GM21717 (cell line): ENCODE results near the gene OSBPL8.
"Not testable (repeated sequence)": the region's sequence is repeated elsewhere in the genome, so short reads cannot be mapped to it uniquely, and the experiment has no call there.

Experiments used
- ATAC-seq: cut with Tn5 transposase; IDR thresholded peaks from one replicate; pipeline ENCODE4 v1.9.1; 2021; ENCODE audit warnings: mild to moderate bottlenecking, moderate library complexity; ENCODE audit not compliant: unreplicated experiment

Gene OSBPL8

DNA sequence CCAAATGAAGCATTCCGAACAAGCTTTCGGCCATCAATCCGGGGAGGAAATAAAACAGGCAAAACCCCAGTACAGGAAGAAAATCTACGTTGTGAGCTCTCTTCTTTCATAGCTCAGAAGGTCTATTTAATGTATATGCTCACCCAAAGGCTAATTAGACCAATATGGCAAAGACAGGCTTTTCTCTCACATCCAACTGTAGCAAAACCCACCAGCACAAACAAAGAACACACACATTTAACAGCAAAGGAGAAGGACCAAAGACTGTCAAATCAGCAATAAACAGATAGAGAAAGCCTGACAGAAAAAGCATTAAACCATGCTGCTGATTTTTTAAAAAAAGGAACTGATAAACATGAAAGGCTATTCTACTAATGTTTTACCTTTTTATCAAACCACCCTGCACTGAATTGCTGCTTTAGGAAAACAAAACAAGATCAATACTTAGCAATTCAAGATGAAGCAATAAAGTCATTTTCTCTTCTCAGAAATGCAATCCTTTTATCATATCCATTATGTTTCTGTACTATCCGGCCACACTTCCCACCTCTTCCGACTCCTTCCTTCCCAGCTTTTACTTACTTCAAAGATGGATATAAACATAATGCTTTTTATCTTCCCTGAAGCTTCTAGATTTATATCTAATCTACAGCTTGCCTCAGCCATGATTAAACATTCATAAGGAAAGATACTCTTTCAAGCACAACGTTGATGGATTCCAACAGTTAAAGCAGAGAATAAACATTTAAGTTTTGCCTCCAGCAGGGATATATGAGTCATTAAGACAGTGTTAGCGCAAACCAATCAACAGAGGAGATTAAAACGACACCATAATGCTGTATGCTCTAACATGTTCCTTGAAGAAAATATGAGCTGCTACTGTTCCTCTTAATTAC lies 136.8 kb downstream of the OSBPL8 start:
- ATAC-seq = no peak

DNA sequence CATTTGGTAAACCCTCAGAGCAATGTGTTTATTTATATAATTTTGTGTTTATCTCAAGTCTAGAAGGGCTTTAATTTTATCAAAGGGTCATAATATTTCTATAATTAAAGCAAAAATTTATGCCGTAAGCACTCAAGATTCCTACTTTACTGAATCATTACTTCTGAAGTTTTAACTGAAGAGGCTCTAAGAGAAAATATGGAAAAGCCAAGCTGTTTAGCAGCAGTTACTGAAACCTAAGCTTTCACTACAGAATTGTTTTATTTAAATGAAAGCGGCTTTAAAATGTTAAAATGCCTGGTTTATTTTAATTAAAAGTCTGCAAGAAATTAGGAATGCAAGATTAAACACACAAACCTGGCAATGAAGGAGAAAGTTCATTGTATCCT lies 137.4 kb downstream of the OSBPL8 start:
- no peak for ATAC-seq

DNA sequence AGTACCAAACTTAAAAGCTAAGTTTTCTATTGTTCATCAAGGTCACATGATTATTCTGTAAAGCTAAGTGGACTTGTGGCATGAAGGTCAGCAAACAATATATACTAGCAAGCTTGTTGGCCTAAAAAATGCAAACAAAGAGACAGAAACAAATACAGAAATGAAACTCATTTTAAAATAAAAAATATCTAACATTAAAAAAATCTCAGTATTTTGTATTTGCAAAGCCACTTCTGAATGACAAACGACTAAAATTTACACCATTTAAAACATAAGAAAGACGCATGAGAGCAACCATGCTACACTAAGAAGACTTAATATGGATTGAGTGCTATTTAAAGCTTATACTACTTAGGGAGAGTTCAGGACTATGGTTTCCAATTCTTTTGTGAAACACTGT lies 138.5 kb downstream of the OSBPL8 start:
- ATAC-seq = no peak

DNA sequence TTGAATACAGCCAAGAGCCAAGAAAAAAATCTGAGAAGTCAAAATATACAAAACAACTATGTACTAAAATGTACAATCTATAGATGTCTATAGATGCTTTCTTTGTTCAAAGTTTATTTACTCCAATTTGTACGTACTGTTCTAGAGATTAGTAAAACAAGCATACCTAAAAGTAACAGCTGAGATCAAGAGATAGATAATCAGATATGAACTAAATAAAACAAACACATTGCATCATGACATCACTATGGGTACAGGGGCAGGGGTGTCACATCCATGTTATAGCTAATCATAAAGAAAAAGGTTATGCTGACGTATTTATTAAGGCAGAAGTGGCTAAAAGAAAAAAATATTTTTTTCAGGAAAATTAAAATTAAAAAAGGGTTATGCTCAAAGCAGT lies 139.3 kb downstream of the OSBPL8 start:
- no peak for ATAC-seq

DNA sequence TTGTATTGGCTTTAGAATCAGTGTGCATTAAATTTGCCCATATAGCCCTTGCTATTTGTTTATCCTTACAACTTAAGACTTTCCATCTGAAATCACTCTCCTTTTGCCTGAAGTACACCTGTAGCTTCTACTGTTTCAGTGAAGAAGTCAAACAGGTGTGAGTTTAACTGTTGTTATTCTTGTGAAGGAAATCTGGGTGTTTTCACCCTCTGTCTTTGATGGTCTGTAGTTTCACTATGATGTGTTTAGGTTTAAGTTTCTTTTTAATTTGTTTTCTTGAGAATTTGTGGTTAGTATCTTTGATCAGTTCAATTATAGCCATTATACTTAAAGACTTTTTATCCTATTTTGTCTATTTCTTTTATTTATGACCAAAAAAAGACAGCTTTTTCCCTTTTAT lies 142.5 kb downstream of the OSBPL8 start:
- ATAC-seq = no peak

DNA sequence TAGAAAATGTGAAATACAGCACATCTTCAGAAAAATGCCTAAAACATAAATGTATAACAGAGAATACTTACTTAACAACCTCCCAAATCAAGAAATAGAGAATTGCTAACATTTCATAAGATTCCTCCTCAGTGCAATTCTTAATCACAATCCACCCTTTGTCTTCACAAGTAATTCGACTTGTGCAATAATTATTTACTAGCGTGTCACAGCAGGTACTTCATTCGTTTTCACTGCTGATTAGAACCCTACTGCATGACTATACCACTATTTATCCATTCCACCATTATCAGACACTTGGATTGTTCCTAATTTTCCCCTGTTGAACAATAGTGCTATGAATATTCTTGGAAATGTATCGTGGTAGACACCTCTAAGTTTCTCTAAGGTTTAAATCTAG lies 146.4 kb downstream of the OSBPL8 start:
- ATAC-seq = no peak

DNA sequence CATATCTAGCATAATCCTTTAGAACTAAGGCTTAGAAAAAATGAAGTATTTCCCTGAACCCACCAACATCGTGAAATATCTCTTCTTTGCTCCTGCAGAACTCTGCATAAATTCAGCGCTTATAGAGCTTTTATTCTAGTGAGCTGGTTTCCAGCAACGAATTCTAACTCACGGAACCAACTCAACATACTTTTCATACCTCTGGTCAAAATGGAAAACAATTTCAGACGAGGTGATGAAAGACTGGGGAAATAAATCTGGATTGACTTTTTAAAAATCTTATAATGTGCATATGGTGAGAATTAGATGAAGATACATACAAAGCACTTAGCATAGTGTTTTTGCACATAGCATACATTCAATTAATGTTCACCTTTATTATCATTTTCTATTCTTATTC lies 148.8 kb downstream of the OSBPL8 start:
- ATAC-seq = no peak

DNA sequence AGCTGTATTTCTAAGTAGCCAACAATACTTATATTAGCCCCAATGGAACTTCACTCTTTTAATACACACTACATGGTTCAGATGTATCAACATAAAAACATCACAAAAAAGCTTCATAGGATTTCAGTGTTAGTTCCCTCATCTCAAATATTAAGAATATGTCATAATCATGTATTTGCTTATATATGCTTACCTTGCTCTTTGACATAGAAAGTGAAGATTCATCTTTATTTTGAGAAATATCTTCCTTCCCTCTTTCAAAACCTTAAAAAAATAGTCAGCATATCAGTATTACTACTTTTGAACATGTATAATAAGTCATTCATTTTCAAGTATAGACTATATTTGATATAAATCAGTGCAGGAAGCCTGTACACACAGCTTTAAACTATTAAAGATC lies 149.2 kb downstream of the OSBPL8 start:
- ATAC-seq = no peak

DNA sequence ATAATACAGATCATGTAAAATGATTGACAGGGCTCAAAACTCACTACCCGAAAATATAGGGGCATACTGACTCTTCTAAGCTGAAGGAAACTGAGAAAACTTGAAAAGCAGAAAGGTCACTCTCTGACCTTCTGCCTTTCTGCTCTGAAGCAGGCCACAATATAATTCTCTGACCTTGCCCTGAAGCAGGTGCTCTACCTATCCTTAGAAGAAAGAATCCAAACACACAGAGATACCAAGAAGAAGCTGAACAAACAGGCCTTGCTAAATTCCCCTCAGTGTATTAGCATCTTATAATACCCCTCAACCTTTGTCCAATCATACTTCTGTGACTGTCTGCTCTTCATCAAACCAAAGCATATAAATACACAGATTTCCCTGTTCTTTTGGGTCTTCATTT lies 150.5 kb downstream of the OSBPL8 start:
- ATAC-seq = no peak

DNA sequence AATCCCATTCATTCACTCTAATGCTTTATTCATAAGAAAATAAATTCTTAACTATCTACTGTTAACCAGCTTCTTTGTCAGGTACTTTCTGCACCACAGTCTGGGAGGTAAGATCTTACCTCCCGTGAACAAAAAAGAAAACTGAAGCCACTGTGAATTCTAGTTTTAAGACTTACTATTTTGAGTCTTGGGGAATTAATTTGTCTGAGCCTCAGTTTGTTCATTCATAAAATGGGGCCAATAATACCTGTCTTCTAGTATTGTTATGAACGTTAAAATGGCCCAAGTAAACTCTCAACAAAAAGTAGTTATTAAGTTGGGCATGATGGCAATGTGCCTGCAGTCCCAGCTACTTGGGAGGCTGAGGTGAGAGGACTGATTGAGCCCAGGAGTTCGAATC lies 151.9 kb downstream of the OSBPL8 start:
- no peak for ATAC-seq

DNA sequence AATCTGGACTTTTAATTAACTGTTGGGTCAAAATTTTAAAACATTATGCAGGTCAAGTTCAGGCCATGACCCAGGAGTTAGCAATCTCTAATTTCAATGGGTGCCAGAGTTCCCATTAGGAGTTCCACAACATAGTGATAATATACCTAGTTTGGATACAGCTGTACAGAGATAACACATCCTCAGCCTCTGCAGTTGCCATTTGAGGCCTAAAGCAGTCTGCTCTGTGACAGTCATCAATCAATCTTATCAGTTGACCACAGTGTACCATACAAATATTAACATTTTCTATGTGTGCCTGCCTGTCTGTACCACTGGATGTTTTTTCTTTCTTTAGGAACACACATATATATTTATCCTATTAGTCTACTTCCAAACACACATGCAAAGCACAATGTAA lies 157.3 kb downstream of the OSBPL8 start:
- ATAC-seq = no peak

DNA sequence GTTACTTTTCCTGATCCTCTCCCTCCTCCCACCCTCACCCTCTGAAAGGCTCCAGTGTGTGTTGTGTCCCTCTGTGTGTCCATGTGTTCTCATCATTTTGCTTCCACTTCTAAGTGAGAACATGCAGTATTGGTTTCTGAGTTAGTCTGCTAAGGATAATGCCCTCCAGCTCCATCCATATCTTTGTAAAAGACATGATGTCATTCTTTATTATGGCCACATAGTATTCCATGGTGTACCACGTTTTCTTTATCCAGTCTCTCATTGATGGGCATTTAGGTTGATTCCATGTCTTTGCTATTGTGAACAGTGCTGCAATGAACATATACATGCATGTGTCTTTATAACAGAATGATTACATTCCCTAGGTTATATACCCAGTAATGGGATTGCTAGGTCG lies 159.4 kb downstream of the OSBPL8 start:
- ATAC-seq = no peak

DNA sequence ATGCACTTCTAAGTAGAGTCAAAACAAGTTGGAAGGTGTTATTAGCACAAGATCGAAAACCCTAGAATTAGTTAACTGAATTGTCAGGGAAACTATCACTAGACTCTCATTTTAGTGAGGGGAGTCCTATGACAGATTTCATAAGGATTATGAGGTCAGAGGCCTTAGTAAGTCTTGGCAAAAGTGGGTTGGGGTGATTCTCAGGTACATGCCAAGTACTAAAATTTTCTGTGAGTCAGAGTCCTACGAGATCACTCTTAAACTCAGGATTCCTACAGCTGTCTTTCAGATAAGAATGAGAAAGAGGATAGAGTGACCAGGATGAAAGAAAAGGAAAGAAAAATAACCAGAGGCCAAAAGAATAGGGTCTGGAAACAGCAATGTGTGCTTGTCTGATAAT lies 160.5 kb downstream of the OSBPL8 start:
- no peak for ATAC-seq

DNA sequence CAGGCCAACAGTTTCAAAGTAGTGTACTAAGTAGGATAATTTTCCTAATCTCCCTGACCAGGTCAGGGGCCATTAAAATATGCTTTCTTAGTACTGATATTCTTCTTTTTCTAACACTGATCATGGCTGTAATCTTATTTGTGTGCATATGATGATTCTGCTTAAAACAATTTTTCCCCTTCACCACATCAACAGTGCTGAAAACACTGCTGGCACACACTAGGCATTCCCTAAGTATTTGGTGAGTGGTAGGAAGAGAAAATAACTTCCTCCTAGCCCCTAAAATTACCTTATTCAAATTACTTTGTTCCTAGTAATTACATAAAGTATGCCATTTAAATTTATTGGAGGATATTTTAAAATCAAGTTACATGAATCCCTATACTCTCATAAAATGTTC lies 161.5 kb downstream of the OSBPL8 start:
- no peak for ATAC-seq

DNA sequence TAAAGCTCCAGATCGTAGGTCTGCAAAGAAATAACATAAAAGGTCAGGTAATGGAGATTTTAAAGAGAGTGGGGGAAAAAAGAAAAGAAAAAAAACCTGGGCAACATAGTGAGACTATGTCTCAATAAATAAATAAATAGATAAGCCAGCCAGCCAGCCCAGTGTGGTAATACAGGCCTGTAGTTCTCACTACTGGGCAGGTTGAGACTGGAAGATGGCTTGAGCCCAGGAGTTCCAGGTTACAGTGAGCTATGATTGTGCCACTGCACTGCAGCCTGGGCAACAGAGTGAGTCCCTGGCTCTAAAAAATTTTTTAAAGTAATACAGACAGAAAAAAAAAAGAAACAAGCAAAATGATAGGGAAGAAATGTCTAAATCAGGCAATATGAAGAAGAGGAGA lies 168.1 kb downstream of the OSBPL8 start:
- ATAC-seq = no peak

DNA sequence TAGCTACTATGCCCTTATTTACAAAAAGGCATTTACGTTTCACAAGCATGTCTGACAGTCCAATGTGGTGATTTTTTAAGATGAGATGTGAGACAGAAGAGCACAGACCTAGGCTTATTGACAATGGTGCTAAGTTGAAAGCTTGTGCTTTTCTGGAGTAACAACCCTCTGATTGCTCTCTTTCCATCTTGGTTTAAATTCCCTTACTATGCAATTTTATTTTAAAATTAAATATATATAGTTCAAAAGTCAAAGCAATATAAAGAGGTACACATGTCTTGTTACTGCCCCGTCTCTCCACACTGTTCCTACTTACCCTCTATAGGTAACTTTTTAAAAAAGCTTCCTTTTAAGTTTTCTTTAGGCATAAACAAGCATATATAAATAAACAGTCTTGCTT lies 172.0 kb downstream of the OSBPL8 start:
- no peak for ATAC-seq

DNA sequence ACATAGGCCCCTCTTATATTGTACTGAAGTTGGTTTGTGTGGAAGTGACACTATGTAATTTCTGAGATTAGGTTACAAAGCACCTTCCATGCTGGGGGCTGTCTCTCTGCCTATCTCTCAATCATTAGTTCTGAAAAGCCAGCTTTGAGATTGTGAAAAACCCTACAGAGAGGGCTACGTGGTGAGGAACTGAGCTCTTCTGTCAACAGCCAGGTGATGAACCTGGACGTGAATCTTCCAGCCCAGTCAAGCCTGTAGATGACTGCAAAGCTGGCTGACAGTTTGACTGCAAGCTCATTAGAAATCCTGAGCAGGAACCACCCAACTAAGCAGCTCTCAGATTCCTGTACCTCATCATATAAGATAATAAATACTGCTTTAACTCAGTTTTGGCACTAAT lies 175.0 kb downstream of the OSBPL8 start:
- no peak for ATAC-seq

DNA sequence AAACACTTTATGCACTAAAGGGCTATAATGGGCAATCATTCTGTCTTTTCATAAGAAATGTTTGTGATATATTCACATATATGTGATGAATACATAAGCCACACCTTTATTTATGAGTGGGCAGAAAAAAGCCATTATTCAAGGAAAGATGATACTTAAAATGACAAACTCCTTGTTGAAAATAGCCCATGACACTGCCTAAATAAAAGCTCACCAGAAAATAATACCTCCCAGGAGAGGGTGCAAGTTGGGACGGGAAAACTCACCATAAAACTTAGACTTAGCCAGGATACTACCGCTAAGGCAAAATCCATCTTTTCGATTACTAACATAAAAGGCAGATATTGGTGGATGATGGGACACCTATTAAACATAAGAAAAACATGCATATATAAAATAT lies 175.6 kb downstream of the OSBPL8 start:
- no peak for ATAC-seq

DNA sequence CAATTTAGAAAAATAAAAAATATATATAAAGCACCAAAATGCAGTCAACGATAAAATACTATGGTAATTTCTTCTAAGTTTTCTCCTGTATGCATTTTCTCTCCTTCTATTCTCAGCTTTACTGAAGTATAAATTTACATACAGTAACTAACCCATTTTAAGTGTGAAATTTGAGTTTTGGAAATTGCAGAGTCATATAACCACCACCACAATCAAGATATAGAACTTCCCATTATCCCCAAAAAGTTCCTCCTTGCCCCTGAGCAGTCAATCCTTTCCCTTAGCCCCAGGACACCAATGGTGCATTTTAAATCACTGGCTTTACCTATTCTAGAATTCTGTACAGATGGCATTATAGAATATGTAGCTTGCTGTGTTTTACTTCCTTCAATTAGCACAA lies 180.3 kb downstream of the OSBPL8 start:
- ATAC-seq = no peak

DNA sequence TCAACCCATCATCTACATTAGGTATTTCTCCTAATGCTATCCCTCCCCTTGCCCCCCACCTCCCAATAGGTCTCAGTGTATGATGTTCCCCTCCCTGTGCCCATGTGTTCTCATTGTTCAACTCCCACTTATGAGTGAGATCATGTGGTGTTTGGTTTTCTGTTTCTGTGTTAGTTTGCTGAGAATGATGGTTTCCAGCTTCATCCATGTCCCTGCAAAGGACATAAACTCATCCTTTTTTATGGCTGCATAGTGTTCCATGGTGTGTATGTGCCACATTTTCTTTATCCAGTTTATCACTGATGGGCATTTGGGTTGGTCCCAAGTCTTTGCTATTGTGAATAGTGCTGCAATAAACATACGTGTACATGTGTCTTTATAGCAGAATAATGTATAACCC lies 182.7 kb downstream of the OSBPL8 start:
- ATAC-seq = not testable (repeated sequence)

DNA sequence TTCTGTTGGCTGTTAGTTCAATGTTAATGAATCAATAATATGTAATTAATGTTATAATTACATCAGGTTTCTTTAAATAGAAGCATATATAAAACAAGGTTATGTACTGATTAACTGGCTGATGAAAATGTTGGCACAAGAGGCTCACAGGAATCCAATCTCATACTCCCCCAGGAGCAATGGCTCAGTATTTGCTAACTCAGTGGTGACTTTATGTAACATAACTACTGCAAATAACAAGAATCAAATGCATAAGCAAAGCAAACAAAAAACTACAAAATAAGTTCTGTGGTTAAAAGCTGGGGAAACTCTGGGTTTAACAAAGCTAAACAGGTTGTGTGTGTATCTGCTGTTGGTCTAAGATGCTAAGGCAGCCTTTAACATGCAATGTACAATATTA lies 183.6 kb downstream of the OSBPL8 start:
- no peak for ATAC-seq

DNA sequence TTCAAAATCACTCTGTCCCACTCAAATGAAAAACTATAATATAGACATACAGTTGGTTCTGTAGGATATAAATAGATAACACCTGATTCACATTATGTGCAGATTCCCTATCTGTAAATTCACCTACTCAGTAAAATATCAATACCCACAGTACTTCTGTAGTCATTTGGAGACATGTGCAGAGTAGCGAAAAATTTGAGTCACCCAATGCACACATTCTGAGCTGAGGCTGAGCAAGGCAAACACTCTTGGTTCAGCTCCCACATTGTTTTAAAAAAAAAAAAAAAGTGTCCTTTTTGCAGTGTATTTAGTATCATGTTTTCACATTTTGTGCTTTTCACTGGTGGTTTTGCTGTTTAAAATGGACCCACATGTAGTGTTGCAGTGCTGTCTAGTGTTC lies 184.1 kb downstream of the OSBPL8 start:
- no peak for ATAC-seq

DNA sequence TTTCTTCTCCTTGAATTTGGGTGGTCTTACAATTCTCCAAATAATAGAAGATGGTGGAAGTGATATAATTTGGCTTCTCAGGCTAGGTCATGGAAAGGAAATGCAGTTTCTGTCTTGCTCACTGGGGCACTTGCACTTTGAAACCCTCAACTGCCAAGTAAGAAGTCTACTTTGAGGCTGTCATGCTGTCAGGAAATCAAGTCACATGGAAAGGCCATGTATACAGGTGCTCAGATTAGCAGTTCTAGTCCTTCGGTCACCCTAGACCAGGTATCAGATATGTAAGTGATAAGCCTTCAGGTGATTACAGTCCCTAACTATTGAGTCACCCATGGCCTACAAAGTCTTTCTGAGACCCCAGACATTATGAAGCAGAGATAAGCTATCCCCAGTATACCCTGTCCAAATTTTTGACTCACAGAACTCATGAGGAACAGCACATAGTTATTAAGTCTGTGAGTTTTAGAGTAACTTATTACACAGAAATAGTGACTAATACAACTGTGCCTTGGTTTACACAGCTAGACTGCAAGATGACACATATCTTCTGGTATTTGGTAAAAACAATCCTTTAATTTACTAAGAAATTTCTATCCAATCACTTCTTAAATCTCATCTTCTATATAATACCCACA lies 185.1 kb downstream of the OSBPL8 start:
- ATAC-seq = no peak
